ENCODE measurements around the gene NCAM1. TPM values are rescaled to one million over a fixed set of nuclear protein-coding genes. Genes with fewer than 3 reads are reported as not detected.

Gene NCAM1
- total and polyA plus RNA-seq, 2 donors (not counting 3 experiments of a cell fraction or from before 2014, with no cell fraction given) = 0.03 TPM; not detected in 1

- H3K36me3 ChIP-seq (ENCODE audit: control insufficient read depth in 2 of 2, extremely low read depth in 1 of 2, insufficient read depth in 2 of 2, low read length in 2 of 2) = no peaks in the 10 kb centered on the region
- POLR2A ChIA-PET = no interaction called here
- dilution Hi-C loops (cut with MboI; ENCODE audit: extremely low pct_ligation_motif_present, low sequenced_read_pairs) = no loop called here
Measured at GRCh38 chr11:113179181-113179704, 218.0 kb downstream of the NCAM1 start.

GRCh38 chr11:113181094-113181493, 219.9 kb downstream of the NCAM1 start:
- Histone ChIP-seq H3K9me3 (replicated peaks; ENCODE audit: control insufficient read depth, insufficient read depth, low read length) (no peaks in the 10 kb centered on the region), H3K79me2 (ENCODE audit: control insufficient read depth, insufficient read depth, low read length) (no peaks in the 10 kb centered on the region), H3K4me2 (ENCODE audit: insufficient read depth, low read length) (no peak overlapping the region), H2AFZ (ENCODE audit: low read depth, low read length) (no peak overlapping the region), H3K27ac (ENCODE audit: insufficient read depth, low read depth, low read length) (no peak overlapping the region), H3K27me3 (ENCODE audit: control insufficient read depth in 2 of 2, insufficient read depth in 2 of 2, low read length in 2 of 2) (no peaks in the 10 kb centered on the region), H3K9ac (replicated peaks; ENCODE audit: extremely low read depth, insufficient read depth, low read length) (no peak overlapping the region), H3K4me3 (replicated peaks in 1 of 3; ENCODE audit: insufficient read depth in 1 of 3, low read depth in 1 of 3, low read length in 3 of 3) (no peak overlapping the region), H3K9me1 (replicated peaks; ENCODE audit: control insufficient read depth, extremely low read depth, insufficient read depth, low read length) (no peaks in the 10 kb centered on the region), H4K20me1 (replicated peaks; ENCODE audit: control insufficient read depth, extremely low read depth, insufficient read depth, low read length) (no peaks in the 10 kb centered on the region), H3K4me1 (ENCODE audit: control insufficient read depth, extremely low read depth, insufficient read depth, low read length) (no peaks in the 10 kb centered on the region), H3K36me3 (ENCODE audit: control insufficient read depth in 2 of 2, extremely low read depth in 1 of 2, insufficient read depth in 2 of 2, low read length in 2 of 2) (no peaks in the 10 kb centered on the region)
- dilution Hi-C loops (cut with MboI; ENCODE audit: extremely low pct_ligation_motif_present, low sequenced_read_pairs) (no loop called here), intact Hi-C loops (cut with micrococcal nuclease) (no loop called here)
- CTCF ChIA-PET = no interaction called here
- DNase-seq (ENCODE audit: low read depth, low spot score) (no peak), FAIRE-seq (no peak)
- POLR2A ChIA-PET = no interaction called here
- no TSS peak for BruUV-seq (replicated peaks)
- no peak for TF ChIP-seq MAX (IDR thresholded peaks at IDR 0.05; ENCODE audit: insufficient read depth, insufficient read length)
- TF ChIP-seq JUN (IDR thresholded peaks at IDR 0.05; ENCODE audit: borderline replicate concordance, insufficient read depth, insufficient read length, low read depth) = no peak

More at GRCh38 chr11:113179181-113179704, 218.0 kb downstream of the NCAM1 start:
- Histone ChIP-seq H3K9me1 (replicated peaks; ENCODE audit: control insufficient read depth, extremely low read depth, insufficient read depth, low read length) (no peaks in the 10 kb centered on the region), H3K27me3 (ENCODE audit: control insufficient read depth in 2 of 2, insufficient read depth in 2 of 2, low read length in 2 of 2) (no peaks in the 10 kb centered on the region), H3K4me2 (ENCODE audit: insufficient read depth, low read length) (no peak overlapping the region), H4K20me1 (replicated peaks; ENCODE audit: control insufficient read depth, extremely low read depth, insufficient read depth, low read length) (no peaks in the 10 kb centered on the region), H3K4me3 (replicated peaks in 1 of 3; ENCODE audit: insufficient read depth in 1 of 3, low read depth in 1 of 3, low read length in 3 of 3) (no peak overlapping the region), H3K9me3 (replicated peaks; ENCODE audit: control insufficient read depth, insufficient read depth, low read length) (no peaks in the 10 kb centered on the region), H3K79me2 (ENCODE audit: control insufficient read depth, insufficient read depth, low read length) (no peaks in the 10 kb centered on the region), H2AFZ (ENCODE audit: low read depth, low read length) (no peak overlapping the region), H3K4me1 (ENCODE audit: control insufficient read depth, extremely low read depth, insufficient read depth, low read length) (no peaks in the 10 kb centered on the region), H3K27ac (ENCODE audit: insufficient read depth, low read depth, low read length) (no peak overlapping the region), H3K9ac (replicated peaks; ENCODE audit: extremely low read depth, insufficient read depth, low read length) (no peak overlapping the region)
- DNase-seq (ENCODE audit: low read depth, low spot score) (no peak), FAIRE-seq (no peak)
- intact Hi-C loops (cut with micrococcal nuclease) = no loop called here
- TF ChIP-seq EZH2 (IDR thresholded peaks at IDR 0.05; ENCODE audit: borderline replicate concordance, low read depth, low read length, severe bottlenecking) = no peak
- no peak for TF ChIP-seq MYC (IDR thresholded peaks at IDR 0.05; ENCODE audit: low read depth, low read length)
- BruUV-seq (replicated peaks) = no TSS peak
- CTCF ChIA-PET = no interaction called here

All from endothelial cell of umbilical vein (primary cell).